DMS153 (cell line): Measurements from ENCODE around the gene GJD3.

Experiments
- DNase-seq: peaks from one replicate; lab custom pipeline; 2025; lab: John Stamatoyannopoulos, UW

Gene GJD3

GRCh38 chr17:40351359-40352236 is 12.9 kb downstream of the GJD3 start:
- DNase-seq: peak; percentile 42

GRCh38 chr17:40350689-40351358 is 13.7 kb downstream of the GJD3 start:
- no peak for DNase-seq

- DNase-seq: no peak
Measured at GRCh38 chr17:40349895-40350688, 14.4 kb downstream of the GJD3 start.

DNA sequence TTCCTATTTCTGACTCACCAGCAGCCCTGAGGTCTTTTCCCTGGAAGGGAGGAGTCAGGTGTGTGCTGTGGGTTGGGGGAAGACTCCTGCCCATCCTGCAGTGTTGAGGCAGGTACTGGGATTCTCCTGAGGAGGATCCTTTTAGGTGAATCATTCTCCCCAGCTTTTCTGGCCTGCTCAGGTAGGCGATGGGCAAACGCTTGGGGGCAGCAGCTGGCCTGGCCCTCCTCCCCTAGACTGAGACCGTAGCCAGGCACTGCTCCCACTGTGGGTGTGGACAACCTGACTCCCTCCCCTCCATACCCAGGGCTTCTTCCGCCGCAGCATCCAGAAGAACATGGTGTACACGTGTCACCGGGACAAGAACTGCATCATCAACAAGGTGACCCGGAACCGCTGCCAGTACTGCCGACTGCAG is 15.1 kb downstream of the GJD3 start:
- no peak for DNase-seq

DNA sequence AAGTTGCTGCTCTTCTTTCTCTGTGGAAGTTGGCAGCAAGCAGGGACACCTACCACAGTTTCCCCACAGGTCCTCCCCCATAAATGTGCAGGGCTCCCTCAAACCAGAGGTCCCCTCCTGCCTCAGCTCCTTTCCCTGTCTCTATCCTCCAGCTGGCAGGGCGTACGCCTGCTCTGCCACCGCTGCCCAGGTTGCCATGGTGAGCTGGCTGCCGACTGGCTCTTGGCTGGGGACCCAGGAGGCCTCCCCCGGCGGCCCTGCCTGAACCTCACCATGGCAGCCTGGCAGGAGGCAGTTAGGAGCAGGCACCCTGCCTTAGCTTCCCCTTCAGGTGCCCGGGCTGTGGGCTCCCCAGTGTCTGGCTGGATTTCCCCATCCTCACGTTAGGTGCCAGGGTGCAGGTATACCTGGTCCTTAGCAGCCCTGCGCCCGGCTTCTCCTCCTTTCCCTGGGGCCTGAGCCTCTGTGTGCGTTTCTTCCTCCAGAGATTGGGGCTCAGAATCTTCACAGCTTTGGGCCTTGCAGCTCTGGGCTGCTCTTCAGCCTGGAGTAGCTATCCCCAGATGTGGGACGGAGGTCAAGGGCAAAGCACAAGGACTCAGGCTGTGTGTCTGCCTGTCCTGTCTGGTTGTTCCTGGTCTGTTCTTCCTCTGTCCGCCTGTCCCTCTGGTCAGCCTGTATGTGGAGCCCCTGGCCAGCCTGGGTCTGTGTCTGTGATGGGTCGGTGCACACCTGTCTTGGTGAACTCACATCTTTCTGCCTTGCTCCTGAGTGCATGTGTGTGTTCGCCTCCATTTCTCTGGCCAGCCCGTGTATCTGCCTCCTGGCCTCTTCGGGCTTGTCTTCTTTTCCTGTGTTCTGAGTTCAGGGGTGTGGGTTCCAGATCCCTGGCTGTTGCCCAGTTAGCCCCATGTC is 15.7 kb downstream of the GJD3 start:
- DNase-seq: peak; percentile 45

DNA sequence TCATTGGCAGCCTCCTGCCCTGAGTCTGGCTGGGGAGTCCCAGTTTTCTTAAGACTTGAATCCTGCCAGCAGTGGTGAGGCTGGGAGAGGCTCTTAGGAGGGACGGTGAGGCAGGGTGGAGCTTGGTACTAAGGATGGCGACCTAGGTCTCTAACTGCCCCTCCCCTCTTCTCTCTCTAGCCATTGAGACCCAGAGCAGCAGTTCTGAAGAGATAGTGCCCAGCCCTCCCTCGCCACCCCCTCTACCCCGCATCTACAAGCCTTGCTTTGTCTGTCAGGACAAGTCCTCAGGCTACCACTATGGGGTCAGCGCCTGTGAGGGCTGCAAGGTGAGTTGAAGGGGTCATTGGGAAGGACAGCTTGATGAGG is 16.4 kb downstream of the GJD3 start:
- DNase-seq: no peak

DNA sequence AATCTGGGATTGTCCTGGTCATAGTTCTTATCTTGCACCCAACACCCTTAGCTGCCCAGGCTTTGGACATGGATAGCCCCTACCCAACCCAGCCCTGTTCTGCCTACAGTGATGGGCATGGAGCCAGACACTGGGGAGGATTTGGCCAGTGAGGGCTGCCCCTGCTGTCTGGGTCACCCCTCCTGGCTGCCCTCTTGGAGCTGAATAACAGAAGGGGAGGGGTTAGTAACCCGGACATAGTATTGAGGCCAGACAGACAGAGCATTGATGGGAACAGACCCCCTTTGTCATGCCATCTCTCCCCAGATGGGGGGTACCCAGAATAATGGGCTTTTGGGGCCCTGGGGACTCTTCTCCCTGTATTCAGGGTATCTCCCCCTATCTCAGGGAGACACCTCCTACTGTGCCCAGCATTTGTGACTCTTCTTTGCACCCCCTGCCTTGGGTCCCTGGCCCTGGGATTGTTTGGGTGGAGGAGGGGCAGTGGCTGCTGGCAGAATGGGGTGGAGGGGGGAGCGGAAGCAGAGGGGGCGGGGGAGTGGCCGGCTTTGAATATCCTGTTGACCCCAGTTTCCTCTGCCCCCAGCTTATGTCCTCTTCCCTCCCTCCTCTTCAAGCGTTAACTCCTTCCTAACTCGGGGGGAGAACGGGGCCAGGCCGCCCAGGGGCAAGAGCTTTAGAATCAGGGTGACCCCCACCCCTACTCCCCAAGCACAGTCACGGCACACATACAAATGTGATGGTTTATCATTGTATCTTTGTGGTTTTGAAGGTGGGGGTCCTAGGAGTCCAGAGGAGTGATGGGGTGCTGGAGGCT is 17.0 kb downstream of the GJD3 start:
- no peak for DNase-seq

DNA sequence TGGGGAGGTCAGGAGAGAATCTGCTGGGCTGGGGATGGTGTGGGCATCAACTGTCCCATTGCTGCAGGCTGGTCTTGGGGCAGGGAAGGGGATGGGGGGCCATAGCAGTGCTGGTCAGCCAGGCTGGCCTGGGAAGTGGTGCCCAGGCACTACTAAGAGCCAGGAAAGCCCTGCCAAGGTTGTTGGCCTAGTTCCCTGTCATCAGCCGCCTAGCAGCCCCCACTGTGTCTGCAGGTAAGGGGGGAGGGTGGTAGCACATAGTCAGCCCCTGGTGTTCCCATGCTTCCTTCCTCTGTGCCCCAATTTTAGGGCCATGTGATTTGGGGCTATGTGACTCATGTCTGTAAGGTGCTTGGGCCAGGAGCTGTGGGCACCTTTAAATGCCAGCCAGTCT is 17.8 kb downstream of the GJD3 start:
- DNase-seq: no peak

DNA sequence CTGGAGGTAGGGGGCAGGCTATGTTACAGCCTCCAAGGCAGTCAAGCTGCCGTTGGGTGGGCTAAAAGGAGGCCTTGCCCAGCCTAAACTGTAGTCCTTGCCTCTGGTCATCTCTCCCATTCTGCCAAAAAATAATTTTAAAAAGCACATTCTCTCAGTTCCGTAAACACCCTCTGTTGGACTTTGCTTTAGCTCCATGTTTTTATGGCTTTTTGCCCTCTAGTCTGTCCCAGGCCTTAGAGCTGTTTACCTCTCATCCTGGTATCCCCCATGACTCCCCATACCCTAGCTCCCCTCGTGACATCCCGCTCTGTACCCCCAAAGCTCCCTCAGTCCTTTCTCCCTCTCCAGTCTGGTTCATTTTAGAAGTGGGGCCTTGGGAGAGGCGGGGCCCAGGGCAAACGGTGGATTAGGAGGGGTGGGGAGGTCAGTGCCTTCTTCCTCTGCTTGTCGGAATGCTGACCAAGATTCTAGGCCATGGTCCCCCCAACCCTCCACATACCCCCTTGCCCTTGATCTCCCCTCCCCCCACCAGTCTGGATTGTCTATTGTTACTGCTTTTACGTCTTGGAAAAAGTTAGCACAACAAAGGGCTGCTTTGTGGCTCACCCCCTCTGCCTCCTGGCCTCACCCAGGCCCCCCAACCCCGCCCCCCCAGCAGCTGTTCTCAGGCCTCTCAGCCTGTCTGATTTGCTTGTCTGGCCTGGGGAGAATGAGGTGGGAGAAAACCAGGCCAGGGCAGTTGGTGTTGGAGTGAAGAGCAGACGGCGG is 18.4 kb downstream of the GJD3 start:
- no peak for DNase-seq

GRCh38 chr17:40345161-40345993 is 19.2 kb downstream of the GJD3 start:
- DNase-seq: no peak

- no peak for DNase-seq
Measured at GRCh38 chr17:40344421-40345160, 19.9 kb downstream of the GJD3 start.

DNA sequence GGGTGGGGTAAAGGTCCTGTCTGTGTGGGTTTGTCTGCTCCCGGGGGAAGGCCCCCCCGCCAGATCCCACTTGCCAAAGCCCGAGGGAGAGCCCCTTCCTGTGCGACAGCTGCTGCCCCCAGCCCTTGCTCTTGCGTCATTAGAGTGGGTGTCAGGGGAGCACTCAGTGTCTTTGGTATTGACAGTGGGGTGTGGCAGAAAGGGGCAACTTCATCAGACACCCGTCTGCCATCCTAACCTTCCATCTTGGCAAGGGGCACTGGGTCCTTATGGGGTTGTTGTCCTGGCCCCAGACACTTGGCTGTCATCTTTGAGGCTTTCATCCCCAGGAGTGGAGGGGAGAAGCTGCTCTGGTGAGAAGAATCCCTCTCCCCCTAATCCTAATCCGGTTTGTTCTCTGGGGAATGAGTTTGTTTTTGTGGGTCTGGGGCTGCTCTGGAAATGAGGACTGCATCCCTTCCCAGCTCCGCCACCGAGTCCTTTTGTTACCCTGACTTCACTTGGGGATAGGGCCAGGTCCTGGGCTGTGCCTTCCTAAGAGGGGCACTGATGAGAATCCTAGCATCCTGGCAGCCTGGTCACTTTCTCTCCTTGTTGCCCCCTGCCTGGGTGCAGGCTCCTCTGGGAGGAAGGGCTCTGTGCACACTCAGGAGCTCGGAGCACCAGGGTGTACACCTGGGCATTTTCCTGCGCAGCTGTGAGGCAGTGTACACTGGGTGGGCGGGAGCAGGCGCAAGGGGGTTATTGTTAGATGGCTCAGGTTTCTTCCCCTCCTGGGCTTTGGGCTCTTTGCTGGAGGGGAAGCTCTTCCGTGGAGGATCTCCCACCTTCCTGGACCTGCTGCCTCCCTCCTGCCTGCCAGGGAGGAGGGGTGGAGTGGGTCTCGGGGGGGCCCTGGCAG is 21.1 kb downstream of the GJD3 start:
- DNase-seq: no peak

DNA sequence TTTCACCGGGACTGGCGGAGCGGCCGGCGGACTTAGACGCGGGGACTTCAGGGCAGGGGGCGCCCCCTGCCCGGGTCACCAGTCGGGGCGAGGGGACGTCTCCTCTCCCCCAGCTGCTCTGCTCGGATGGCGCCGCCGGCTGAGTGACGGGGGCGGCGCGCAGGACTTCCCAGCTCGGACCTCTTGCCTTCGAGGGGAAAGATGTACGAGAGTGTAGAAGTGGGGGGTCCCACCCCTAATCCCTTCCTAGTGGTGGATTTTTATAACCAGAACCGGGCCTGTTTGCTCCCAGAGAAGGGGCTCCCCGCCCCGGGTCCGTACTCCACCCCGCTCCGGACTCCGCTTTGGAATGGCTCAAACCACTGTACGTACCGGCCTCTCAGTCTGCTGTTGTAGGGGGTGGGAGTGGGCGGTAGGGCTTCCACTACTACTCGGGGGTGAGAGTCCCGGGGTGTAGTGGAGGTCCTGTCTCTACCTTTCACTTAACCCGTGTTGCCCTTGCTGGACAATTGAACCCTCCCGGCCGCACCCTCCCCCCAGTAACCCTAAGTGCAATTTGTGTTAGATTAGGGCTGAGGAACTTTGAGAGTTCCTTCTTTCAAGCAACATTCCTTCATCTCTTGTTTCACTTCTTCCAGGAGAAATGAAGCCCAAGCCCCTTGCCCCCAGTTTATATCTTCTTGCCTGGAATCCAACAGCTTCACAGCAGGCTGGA is 21.9 kb downstream of the GJD3 start:
- DNase-seq: no peak

- DNase-seq: no peak
Measured at GRCh38 chr17:40341808-40342503, 22.6 kb downstream of the GJD3 start.

DNA sequence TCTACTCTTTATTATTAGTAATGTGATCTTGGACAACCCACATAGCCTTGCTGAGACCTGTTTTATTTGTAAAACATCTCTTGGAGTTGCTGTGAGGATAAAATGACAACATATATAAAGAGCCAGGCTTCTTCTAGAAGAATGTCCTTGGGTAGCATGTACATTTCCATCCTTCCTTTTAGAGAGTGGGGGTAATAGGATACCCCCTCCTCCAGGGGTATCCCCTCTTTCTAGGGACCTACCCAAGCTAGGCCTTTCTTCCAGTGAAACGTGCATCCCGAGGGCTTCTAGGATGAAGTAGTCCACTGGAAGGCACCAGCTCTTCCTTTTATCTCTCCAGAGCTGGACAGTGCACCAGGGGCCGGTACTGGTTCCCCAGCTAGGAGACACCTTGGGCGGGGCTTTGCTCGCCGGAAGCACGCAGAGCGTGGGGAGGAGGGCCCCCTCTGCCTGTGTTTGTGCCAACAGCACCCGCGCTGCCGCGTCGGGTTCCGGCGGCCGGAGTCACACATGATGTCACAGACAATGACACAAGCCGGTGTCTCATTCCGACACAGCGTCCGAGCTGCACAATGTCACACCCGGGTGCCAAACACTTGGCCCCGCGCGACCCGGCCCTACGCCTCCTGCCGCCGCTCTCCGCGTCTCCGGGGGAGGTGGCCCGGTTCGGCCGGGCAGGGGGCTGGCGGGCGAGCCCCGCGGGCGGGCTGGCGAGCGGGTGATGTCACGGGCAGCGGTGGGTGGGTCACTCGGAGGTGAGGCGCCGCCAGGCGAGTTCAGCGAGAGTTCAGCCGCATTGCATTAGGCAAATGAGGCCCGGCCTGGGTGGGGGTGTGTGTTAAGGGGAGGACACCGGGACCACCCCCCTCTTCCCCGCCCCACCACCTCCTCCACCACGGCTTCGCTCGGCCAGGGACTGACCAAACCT is 23.4 kb downstream of the GJD3 start:
- DNase-seq: peak; percentile 48
